HCT116 (cell line): ENCODE data around the gene ELAVL2. TPM values are rescaled to one million over a fixed set of nuclear protein-coding genes. Genes with fewer than 3 reads are reported as not detected.

ENCODE experiments used
- ATAC-seq: fragments of 200-7000 bp; cut with Tn5 transposase; 2 replicates; pipeline ENCODE4 v1.9.1; 2020; ENCODE audit warnings: mild to moderate bottlenecking, moderate library complexity
- BruUV-seq: library from RNA; stranded (reverse); fragments of 400-500 nt; replicated peaks from 2 replicates; lab custom pipeline; 2021; lab: Mats Ljungman, UMichigan
- CTCF ChIA-PET: fragments of 300-600 bp; sonication (Branson Sonifier 250); formaldehyde crosslinking; loops from one replicate; lab custom pipeline; 2021; ENCODE audit warnings: antibody characterized with exemption; lab: Charles Lee
- POLR2A ChIA-PET: fragments of 300-600, 350-600 bp; sonication (Branson Sonifier 250); formaldehyde crosslinking; loops from one replicate; lab custom pipeline; 2021; ENCODE audit warnings: antibody characterized with exemption; lab: Charles Lee
- RAD21 ChIA-PET, 2 experiments: fragments of 300-600 bp; sonication (Branson Sonifier 250); formaldehyde crosslinking; loops; one replicate each; lab custom pipeline; 2023; ENCODE audit warnings: low total read pairs in 2 of 2; ENCODE audit not compliant: uncharacterized antibody in 2 of 2, unreplicated experiment in 2 of 2, low non-redundant PET in 1 of 2; lab: Charles Lee
- DNase-seq: peaks from one replicate; pipeline ENCODE4 v3.0.0-alpha.2; 2010; ENCODE audit warnings: low read depth, low spot score
- H2AFZ ChIP-seq: fragments of 200-600 bp; shearing (Covaris generic), sonication (generic); 2 replicates; pipeline ENCODE4 v1.6.1; 2017; ENCODE audit warnings: low read depth, mixed run types, mixed read lengths, antibody characterized with exemption, low read length; ENCODE audit not compliant: poor library complexity, severe bottlenecking
- H3K27ac ChIP-seq: 2 replicates; pipeline ENCODE4 v1.5.1; 2012; ENCODE audit warnings: low read depth, low read length
- H3K27me3 ChIP-seq: fragments of 200-600 bp; sonication (generic); 2 replicates; pipeline ENCODE4 v1.6.1; 2016; ENCODE audit warnings: mixed run types, low read length, mixed read lengths; ENCODE audit not compliant: insufficient read depth
- H3K36me3 ChIP-seq, 2 experiments: fragments of 200-500 bp in 1 of 2; fragments of 200-600 bp in 1 of 2; sonication (Bioruptor generic) in 1 of 2; sonication (generic) in 1 of 2; 2 replicates each; pipeline versions ENCODE4 v1.5.1 to v1.6.1; 2014 to 2016; ENCODE audit warnings: low read length in 2 of 2, inconsistent platforms in 1 of 2, mixed read lengths in 1 of 2, mixed run types in 1 of 2; ENCODE audit not compliant: insufficient read depth in 2 of 2, control insufficient read depth in 1 of 2
- H3K4me1 ChIP-seq, 2 experiments: fragments of 200-600 bp in 1 of 2; sonication (generic) in 1 of 2; 2 replicates each; pipeline versions ENCODE4 v1.5.1 to v1.6.1; 2012 to 2017; ENCODE audit warnings: low read length in 2 of 2, inconsistent platforms in 1 of 2, mild to moderate bottlenecking in 1 of 2, mixed read lengths in 1 of 2, mixed run types in 1 of 2, moderate library complexity in 1 of 2; ENCODE audit not compliant: insufficient read depth in 2 of 2, control insufficient read depth in 1 of 2
- H3K4me2 ChIP-seq: fragments of 200-600 bp; sonication (generic); 2 replicates; pipeline ENCODE4 v1.6.1; 2017; ENCODE audit warnings: mixed run types, low read length, mixed read lengths
- H3K4me3 ChIP-seq, 2 experiments: fragments of 200-600 bp in 1 of 2; sonication (generic) in 1 of 2; replicated peaks in 1 of 2; 2 replicates each; pipeline ENCODE4 v1.5.1; 2011 to 2016; ENCODE audit warnings: low read length in 2 of 2, control low read depth in 1 of 2, low read depth in 1 of 2, mild to moderate bottlenecking in 1 of 2, mixed read lengths in 1 of 2, mixed run types in 1 of 2
- H3K79me2 ChIP-seq: fragments of 200-600 bp; sonication (generic); 2 replicates; pipeline ENCODE4 v1.6.1; 2017; ENCODE audit warnings: mild to moderate bottlenecking, mixed run types, low read length, moderate library complexity, mixed read lengths; ENCODE audit not compliant: insufficient read depth
- H3K9ac ChIP-seq: fragments of 200-600 bp; sonication (generic); 2 replicates; pipeline ENCODE4 v1.6.1; 2016; ENCODE audit warnings: low read length, mixed read lengths
- H3K9me2 ChIP-seq: fragments of 200-600 bp; sonication (generic), shearing (Covaris generic); 2 replicates; pipeline ENCODE4 v1.6.1; 2017; ENCODE audit warnings: mixed run types, mild to moderate bottlenecking, moderate library complexity; ENCODE audit not compliant: insufficient read depth
- H3K9me3 ChIP-seq, 2 experiments: fragments of 200-500 bp in 1 of 2; fragments of 200-600 bp in 1 of 2; sonication (Bioruptor generic) in 1 of 2; sonication (generic) in 1 of 2; 2 replicates each; pipeline ENCODE4 v1.6.1; 2014 to 2017; ENCODE audit warnings: low read length in 2 of 2, mixed read lengths in 2 of 2, inconsistent platforms in 1 of 2, low read depth in 1 of 2, mild to moderate bottlenecking in 1 of 2, mixed run types in 1 of 2, moderate library complexity in 1 of 2; ENCODE audit not compliant: control insufficient read depth in 1 of 2, insufficient read depth in 1 of 2
- H4K20me1 ChIP-seq: fragments of 200-600 bp; sonication (generic), shearing (Covaris generic); 2 replicates; pipeline ENCODE4 v1.6.1; 2017; ENCODE audit warnings: mixed run types, mild to moderate bottlenecking, moderate library complexity; ENCODE audit not compliant: insufficient read depth
- ATF3 ChIP-seq: IDR thresholded peaks from 2 replicates; pipeline ENCODE4 v1.6.1; 2012
- CTCF ChIP-seq, 3 experiments: fragments of 200-600 bp in 1 of 3; sonication (generic) in 1 of 3; IDR thresholded peaks in 2 of 3; conservative IDR thresholded peaks in 1 of 3; 2 replicates each; pipeline ENCODE4 v1.5.1; 2012 to 2017; ENCODE audit warnings: low read depth in 2 of 3, low read length in 2 of 3, antibody characterized with exemption in 1 of 3, borderline replicate concordance in 1 of 3, control low read depth in 1 of 3, mild to moderate bottlenecking in 1 of 3, mixed read lengths in 1 of 3, mixed run types in 1 of 3, moderate library complexity in 1 of 3; ENCODE audit not compliant: insufficient read depth in 1 of 3
- EGR1 ChIP-seq: IDR thresholded peaks from 2 replicates; pipeline ENCODE4 v1.6.1; 2012; ENCODE audit warnings: low read depth
- EZH2 ChIP-seq: fragments of 200-600 bp; sonication (generic); IDR thresholded peaks from 2 replicates; pipeline ENCODE4 v1.6.1; 2017; ENCODE audit warnings: antibody characterized with exemption, mixed run types
- EZH2phosphoT487 ChIP-seq: fragments of 200-600 bp; IDR thresholded peaks from 2 replicates; pipeline ENCODE4 v1.6.1; 2018; ENCODE audit warnings: antibody characterized with exemption, borderline replicate concordance
- FOSL1 ChIP-seq: IDR thresholded peaks from 2 replicates; pipeline ENCODE4 v1.6.1; 2012; ENCODE audit warnings: low read depth
- YY1 ChIP-seq: IDR thresholded peaks from 2 replicates; pipeline ENCODE4 v1.6.1; 2011; ENCODE audit warnings: low read length, low read depth, moderate library complexity, mild to moderate bottlenecking; ENCODE audit not compliant: insufficient replicate concordance; ENCODE audit errors: extremely low read depth
- ZNF274 ChIP-seq: fragments of 200-500 bp; sonication (Bioruptor generic); IDR thresholded peaks from 2 replicates; pipeline ENCODE4 v1.6.1; 2014; ENCODE audit warnings: mild to moderate bottlenecking, low read depth, low read length, inconsistent platforms
- intact Hi-C: fragments of 100-400 bp; cut with micrococcal nuclease; formaldehyde crosslinking; loops from 2 replicates; pipeline ENCODE4 v1.10.0; 2022
- total RNA-seq: library from RNA; stranded (reverse); gene quantifications from one replicate; pipeline ENCODE4 v1.2.1, GENCODE V29; 2021; ENCODE audit not compliant: unreplicated experiment

ELAVL2 gene
- total RNA-seq, 1 experiment from 2014 or later, result not detected

- ChIA-PET POLR2A (no interaction called here), CTCF (no interaction called here), RAD21 (no interaction called here)
- Histone ChIP-seq H3K79me2 (no peaks in the 10 kb centered on the region), H3K4me2 (no peak overlapping the region), H2AFZ (no peak overlapping the region), H3K4me3 (no peak overlapping the region), H3K9me2 (no peaks in the 10 kb centered on the region), H3K27me3 (no peaks in the 10 kb centered on the region), H4K20me1 (no peaks in the 10 kb centered on the region), H3K9me3 (peaks cover 13 to 29% of the 10 kb centered on the region in 2 experiments; a peak in 2 of 4 replicates), H3K36me3 (no peaks in the 10 kb centered on the region), H3K4me1 (no peaks in the 10 kb centered on the region), H3K9ac (no peak overlapping the region), H3K27ac (no peak overlapping the region)
- DNase-seq (no peak), ATAC-seq (no peak)
- TF ChIP-seq ZNF274 (no peak), YY1 (no peak), ATF3 (no peak), EZH2 (no peak), CTCF (IDR thresholded peaks at IDR 0.05 in 2 of 3, conservative IDR thresholded peaks at IDR 0.05 in 1 of 3; ENCODE audit: borderline replicate concordance in 1 of 3, insufficient read depth in 1 of 3, low read depth in 2 of 3, low read length in 2 of 3) (no peak), EGR1 (no peak), FOSL1 (no peak), EZH2phosphoT487 (no peak)
- intact Hi-C loops, result no loop called here
- BruUV-seq, result no TSS peak
Measured at GRCh38 chr9:23754551-23754950, 71.5 kb downstream of the ELAVL2 start.
